ENCODE measurements around the gene RIMKLB.

- no peak for TF ChIP-seq CTCF (conservative IDR thresholded peaks at IDR 0.05; ENCODE audit: low read depth, low read length)
- TF ChIP-seq POLR2A (IDR thresholded peaks at IDR 0.05; ENCODE audit: low read depth, low read length), result no peak
- no peak for TF ChIP-seq RCOR1 (IDR thresholded peaks at IDR 0.05; ENCODE audit: insufficient replicate concordance, low read length)
- TF ChIP-seq ELK1 (IDR thresholded peaks at IDR 0.05; ENCODE audit: borderline replicate concordance, low read depth, low read length), result no peak
- TF ChIP-seq CHD1 (IDR thresholded peaks at IDR 0.05; ENCODE audit: low read depth, low read length), result no peak
- no peak for TF ChIP-seq BHLHE40 (IDR thresholded peaks at IDR 0.05; ENCODE audit: low read depth, low read length)
These were observed 133.3 kb downstream of the RIMKLB start for GRCh38 chr12:8831116-8831515.
